GM10248 (cell line): ENCODE results near the gene IL13.

Source experiments
- CTCF ChIA-PET: fragments of 300-600 bp; sonication (Branson Sonifier 250); formaldehyde crosslinking; extraction: SDS; loops from one replicate; lab custom pipeline; 2021; ENCODE audit warnings: antibody characterized with exemption; lab: Yijun Ruan, JAX
- POLR2A ChIA-PET: fragments of 350-650 bp; sonication (Branson Sonifier 250); formaldehyde crosslinking; extraction: SDS; loops from one replicate; lab custom pipeline; 2020; ENCODE audit warnings: antibody characterized with exemption; lab: Yijun Ruan, JAX
- DNase-seq: peaks from one replicate; pipeline ENCODE4 v3.0.0; 2012; ENCODE audit errors: extremely low spot score
- CTCF ChIP-seq: IDR thresholded peaks from 2 replicates; pipeline ENCODE4 v1.5.1; 2012; ENCODE audit warnings: mild to moderate bottlenecking, low read depth; ENCODE audit errors: extremely low read depth, missing control alignments, control extremely low read depth

The IL13 gene

GRCh38 chr5:132648355-132648754, 9.6 kb upstream of the IL13 start:
- DNase-seq, result no peak
- TF ChIP-seq CTCF, result no peak
- CTCF ChIA-PET, result interaction anchor here (0.8 to 1.9 kb wide), 3 partner anchors 13 to 26 kb away, joined by 3 to 4 read pairs (median 3); no protein-coding TSS in a partner anchor
- POLR2A ChIA-PET, result no interaction called here

GRCh38 chr5:132651838-132652469, 6.0 kb upstream of the IL13 start:
- no peak for DNase-seq

GRCh38 chr5:132653716-132654115, 4.3 kb upstream of the IL13 start:
- TF ChIP-seq CTCF, result no peak
- CTCF ChIA-PET, result interaction anchor here (0.8 to 1.2 kb wide), 2 partner anchors 12 to 125 kb away, joined by 3 to 5 read pairs; no protein-coding TSS in a partner anchor
- DNase-seq, result no peak
- POLR2A ChIA-PET, result no interaction called here

More at GRCh38 chr5:132651838-132652469, 6.0 kb upstream of the IL13 start:
- TF ChIP-seq CTCF, result no peak
- CTCF ChIA-PET, result interaction anchor here (0.6 kb wide), 1 partner anchor 12 kb away, joined by 3 read pairs; no protein-coding TSS in a partner anchor
- POLR2A ChIA-PET, result no interaction called here

GRCh38 chr5:132655821-132656773, 1.9 kb upstream of the IL13 start:
- ChIA-PET POLR2A (no interaction called here), CTCF (interaction anchor here (2.1 kb wide), 1 partner anchor 15 kb away, joined by 7 read pairs; no protein-coding TSS in a partner anchor)
- DNase-seq, result peak; percentile 54
- TF ChIP-seq CTCF, result peak; percentile 52

- ChIA-PET CTCF (interaction anchor here (2.1 to 10.7 kb wide), 2 partner anchors 16 to 19 kb away, joined by 7 to 78 read pairs; partner anchors contain the start of gene IL4), POLR2A (interaction anchor here (1.4 kb wide), 1 partner anchor 167 kb away, joined by 3 read pairs; the partner anchor contains the start of gene IRF1)
- DNase-seq, result no peak
- TF ChIP-seq CTCF, result no peak
These were observed 1.1 kb upstream of the IL13 start for GRCh38 chr5:132656774-132657355.
